ENCODE results near the gene NT5DC4.

The NT5DC4 gene

GRCh38 chr2:112788653-112789052, 67.8 kb downstream of the NT5DC4 start:
- DNase-seq: no peak

Data from DMS 273 treated with DMSO at 0.1 percent for 48 hours (cell line).